GM12874 (cell line): ENCODE data around the gene XBP1.

ENCODE experiments used
- TF ChIP-seq, protein P1 (sequence below): IDR thresholded peaks from 2 replicates; pipeline ENCODE4 v1.5.1; 2011; ENCODE audit warnings: low read depth, mild to moderate bottlenecking, control low read depth, low read length, moderate library complexity; ENCODE audit not compliant: insufficient read depth

Gene XBP1

DNA sequence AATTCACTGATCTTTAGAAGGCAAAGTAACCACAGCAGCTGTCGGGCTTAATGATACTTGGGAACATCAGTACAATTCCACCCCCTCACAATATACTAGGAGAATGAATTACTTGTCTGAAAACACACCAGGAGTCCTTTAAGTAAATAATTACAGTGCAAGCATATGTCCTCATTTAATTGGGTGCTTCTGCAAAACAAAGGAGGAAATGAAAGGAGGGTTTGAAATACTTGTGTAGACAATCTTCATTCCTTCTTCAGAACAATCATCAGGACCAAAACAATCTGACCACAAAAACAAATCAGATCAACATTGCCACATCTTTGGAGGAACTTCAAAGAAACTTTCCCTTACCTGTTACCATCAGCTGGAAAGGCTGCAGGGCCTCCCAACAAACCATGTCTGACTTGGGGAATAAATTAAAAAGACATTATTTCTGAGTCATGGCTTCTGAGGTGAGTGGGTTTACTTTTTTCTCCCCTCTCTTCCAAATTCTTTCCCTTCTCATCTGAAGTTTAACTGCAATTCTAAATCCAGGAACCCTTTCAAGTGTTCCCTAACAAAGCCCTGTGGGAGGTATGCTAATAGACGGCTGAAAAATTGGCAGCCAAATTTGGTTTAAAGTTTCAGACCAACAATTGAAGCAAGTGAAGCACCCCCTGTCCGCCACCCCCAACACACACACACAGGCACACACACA lies 40.4 kb downstream of the XBP1 start:
- TF ChIP-seq, protein P1, sequence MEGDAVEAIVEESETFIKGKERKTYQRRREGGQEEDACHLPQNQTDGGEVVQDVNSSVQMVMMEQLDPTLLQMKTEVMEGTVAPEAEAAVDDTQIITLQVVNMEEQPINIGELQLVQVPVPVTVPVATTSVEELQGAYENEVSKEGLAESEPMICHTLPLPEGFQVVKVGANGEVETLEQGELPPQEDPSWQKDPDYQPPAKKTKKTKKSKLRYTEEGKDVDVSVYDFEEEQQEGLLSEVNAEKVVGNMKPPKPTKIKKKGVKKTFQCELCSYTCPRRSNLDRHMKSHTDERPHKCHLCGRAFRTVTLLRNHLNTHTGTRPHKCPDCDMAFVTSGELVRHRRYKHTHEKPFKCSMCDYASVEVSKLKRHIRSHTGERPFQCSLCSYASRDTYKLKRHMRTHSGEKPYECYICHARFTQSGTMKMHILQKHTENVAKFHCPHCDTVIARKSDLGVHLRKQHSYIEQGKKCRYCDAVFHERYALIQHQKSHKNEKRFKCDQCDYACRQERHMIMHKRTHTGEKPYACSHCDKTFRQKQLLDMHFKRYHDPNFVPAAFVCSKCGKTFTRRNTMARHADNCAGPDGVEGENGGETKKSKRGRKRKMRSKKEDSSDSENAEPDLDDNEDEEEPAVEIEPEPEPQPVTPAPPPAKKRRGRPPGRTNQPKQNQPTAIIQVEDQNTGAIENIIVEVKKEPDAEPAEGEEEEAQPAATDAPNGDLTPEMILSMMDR = no peak

DNA sequence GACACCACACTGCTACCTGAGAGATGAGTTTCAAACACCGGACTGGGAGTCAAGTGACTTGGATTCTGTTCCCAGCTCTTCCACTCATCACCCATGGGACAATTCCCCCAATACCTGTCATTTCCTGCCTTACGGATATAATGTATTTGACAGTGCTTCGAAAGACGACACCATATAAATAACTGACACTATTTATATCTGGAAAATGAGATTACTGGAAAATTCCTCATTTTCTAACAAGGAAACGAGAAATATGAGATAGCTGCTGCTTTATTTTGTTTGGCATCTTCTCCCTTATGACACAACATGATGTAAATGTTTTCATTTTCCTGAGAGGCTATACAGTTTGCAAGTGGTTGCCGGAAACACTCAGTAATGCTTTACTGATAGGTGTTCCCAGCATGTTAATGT lies 49.9 kb downstream of the XBP1 start:
- TF ChIP-seq, protein P1 = no peak
